ENCODE results near the gene HYAL3. TPM values are rescaled to one million over a fixed set of nuclear protein-coding genes. Genes with fewer than 3 reads are reported as not detected.

The HYAL3 gene
- 7.3 TPM for polyA plus RNA-seq (2012; ENCODE audit: insufficient read depth, insufficient read length)

- H3K4me3 ChIP-seq (ENCODE audit: low read length): peak within 1 kb of the TSS; percentile 94
- peak; percentile 99 for DNase-seq (ENCODE audit: low read depth, low spot score)
Observed at GRCh38 chr3:50298836-50299637, at the start of gene HYAL3, which contains the start of gene NAA80. Gene HYAL3 (minus strand): TSS chr3:50299405. CDS start chr3:50295602, 3,803 bp downstream. Gene NAA80 (minus strand): TSS chr3:50299405. CDS start chr3:50297463, 1,942 bp downstream.

- H3K4me3 ChIP-seq (ENCODE audit: low read length): no peak overlapping the region
- no peak for DNase-seq (ENCODE audit: low read depth, low spot score)
Observed at GRCh38 chr3:50347187-50347813, 48.1 kb upstream of the HYAL3 start.

GRCh38 chr3:50345586-50346234 lies 46.5 kb upstream of the HYAL3 start, which contains the start of gene ZMYND10:
Gene ZMYND10 (minus strand): TSS chr3:50345732. CDS start chr3:50345579, 153 bp downstream.
- DNase-seq (ENCODE audit: low read depth, low spot score): peak; percentile 60
- H3K4me3 ChIP-seq (ENCODE audit: low read length): peak within 1 kb of the TSS; percentile 57

- no peak for DNase-seq (ENCODE audit: low read depth, low spot score)
- peak overlapping the region; percentile 57 for H3K4me3 ChIP-seq (ENCODE audit: low read length)
Observed at GRCh38 chr3:50345008-50345407, 45.8 kb upstream of the HYAL3 start.

GRCh38 chr3:50342813-50343633 lies 43.8 kb upstream of the HYAL3 start:
- no peak for DNase-seq (ENCODE audit: low read depth, low spot score)
- H3K4me3 ChIP-seq (ENCODE audit: low read length): no peak overlapping the region

- no peak for DNase-seq (ENCODE audit: low read depth, low spot score)
- no peak overlapping the region for H3K4me3 ChIP-seq (ENCODE audit: low read length)
Observed at GRCh38 chr3:50341996-50342650, 42.9 kb upstream of the HYAL3 start.

GRCh38 chr3:50341537-50341936 lies 42.3 kb upstream of the HYAL3 start:
- DNase-seq (ENCODE audit: low read depth, low spot score): no peak
- no peak overlapping the region for H3K4me3 ChIP-seq (ENCODE audit: low read length)

GRCh38 chr3:50340448-50341329 lies 41.5 kb upstream of the HYAL3 start, which contains the start of gene RASSF1:
Gene RASSF1 (minus strand): TSS chr3:50340836. CDS start chr3:50340805, 31 bp downstream.
- no peak within 1 kb of the TSS for H3K4me3 ChIP-seq (ENCODE audit: low read length)

GRCh38 chr3:50340147-50340447 lies 40.9 kb upstream of the HYAL3 start:
- no peak overlapping the region for H3K4me3 ChIP-seq (ENCODE audit: low read length)
- no peak for DNase-seq (ENCODE audit: low read depth, low spot score)

More at GRCh38 chr3:50340448-50341329, 41.5 kb upstream of the HYAL3 start, which contains the start of gene RASSF1:
- no peak for DNase-seq (ENCODE audit: low read depth, low spot score)

GRCh38 chr3:50339485-50340146 lies 40.4 kb upstream of the HYAL3 start:
- DNase-seq (ENCODE audit: low read depth, low spot score): no peak
- no peak overlapping the region for H3K4me3 ChIP-seq (ENCODE audit: low read length)

GRCh38 chr3:50338965-50339364 lies 39.8 kb upstream of the HYAL3 start:
- no peak overlapping the region for H3K4me3 ChIP-seq (ENCODE audit: low read length)
- no peak for DNase-seq (ENCODE audit: low read depth, low spot score)

- H3K4me3 ChIP-seq (ENCODE audit: low read length): peak overlapping the region; percentile 98
- peak; percentile 97 for DNase-seq (ENCODE audit: low read depth, low spot score)
Observed at GRCh38 chr3:50337175-50337861, 38.1 kb upstream of the HYAL3 start.

- H3K4me3 ChIP-seq (ENCODE audit: low read length): peak overlapping the region; percentile 98
- DNase-seq (ENCODE audit: low read depth, low spot score): peak; percentile 38
Observed at GRCh38 chr3:50336452-50337174, 37.4 kb upstream of the HYAL3 start.

- H3K4me3 ChIP-seq (ENCODE audit: low read length): no peak overlapping the region
- DNase-seq (ENCODE audit: low read depth, low spot score): no peak
Observed at GRCh38 chr3:50334339-50335075, 35.3 kb upstream of the HYAL3 start.

- no peak overlapping the region for H3K4me3 ChIP-seq (ENCODE audit: low read length)
Observed at GRCh38 chr3:50333744-50334328, 34.6 kb upstream of the HYAL3 start.

More at GRCh38 chr3:50333744-50334328, 34.6 kb upstream of the HYAL3 start:
- no peak for DNase-seq (ENCODE audit: low read depth, low spot score)

Measured in Jurkat, Clone E6-1 (cell line).